GM18861 (cell line): ENCODE data around the gene DLG4.
"Not testable (repeated sequence)": the region's sequence is repeated elsewhere in the genome, so short reads cannot be mapped to it uniquely, and the experiment has no call there.

Experiments
- ATAC-seq: cut with Tn5 transposase; IDR thresholded peaks from one replicate; pipeline ENCODE4 v1.9.1; 2021; ENCODE audit not compliant: unreplicated experiment

The DLG4 gene

GRCh38 chr17:7249830-7250229, 30.2 kb upstream of the DLG4 start:
- no peak for ATAC-seq

GRCh38 chr17:7249214-7249613, 29.6 kb upstream of the DLG4 start:
- ATAC-seq, result no peak

GRCh38 chr17:7248796-7249195, 29.2 kb upstream of the DLG4 start:
- no peak for ATAC-seq

- no peak for ATAC-seq
These were observed 27.1 kb upstream of the DLG4 start for GRCh38 chr17:7246779-7247178.

- not testable (repeated sequence) for ATAC-seq
These were observed 24.2 kb upstream of the DLG4 start for GRCh38 chr17:7243838-7244237.

- no peak for ATAC-seq
These were observed 23.8 kb upstream of the DLG4 start for GRCh38 chr17:7243453-7243729.

- ATAC-seq, result peak; percentile 41
These were observed 23.2 kb upstream of the DLG4 start for GRCh38 chr17:7242717-7243452.

- peak; percentile 28 for ATAC-seq
These were observed 22.4 kb upstream of the DLG4 start, which contains the start of gene GABARAP for GRCh38 chr17:7241783-7242716. Gene GABARAP, minus strand, starts transcription at chr17:7242449. Its CDS starts 119 bp downstream, at chr17:7242330.

GRCh38 chr17:7241090-7241733, 21.6 kb upstream of the DLG4 start:
- no peak for ATAC-seq

- no peak for ATAC-seq
These were observed 20.7 kb upstream of the DLG4 start for GRCh38 chr17:7240375-7240774.

- ATAC-seq, result peak; percentile 36
These were observed 19.7 kb upstream of the DLG4 start, which contains the start of gene PHF23 for GRCh38 chr17:7239091-7240027. Gene PHF23, minus strand, starts transcription at chr17:7239457. Its CDS starts 178 bp downstream, at chr17:7239279.

- no peak for ATAC-seq
These were observed 18.9 kb upstream of the DLG4 start for GRCh38 chr17:7238420-7239090.

- ATAC-seq, result no peak
These were observed 18.3 kb upstream of the DLG4 start for GRCh38 chr17:7237761-7238419.

- ATAC-seq, result no peak
These were observed 17.7 kb upstream of the DLG4 start for GRCh38 chr17:7237266-7237760.

GRCh38 chr17:7236808-7237207, 17.2 kb upstream of the DLG4 start:
- no peak for ATAC-seq

- no peak for ATAC-seq
These were observed 16.3 kb upstream of the DLG4 start for GRCh38 chr17:7235693-7236665.

- ATAC-seq, result peak; percentile 35
These were observed 14.7 kb upstream of the DLG4 start, which contains the start of gene DVL2 for GRCh38 chr17:7234083-7234951. Gene DVL2, minus strand, starts transcription at chr17:7234517. Its CDS starts 255 bp downstream, at chr17:7234262.
